GM21528 (cell line): ENCODE results near the gene DNAJB4.

Experiments used
- ATAC-seq: cut with Tn5 transposase; IDR thresholded peaks from one replicate; pipeline ENCODE4 v1.9.1; 2021; ENCODE audit warnings: mild to moderate bottlenecking, moderate library complexity; ENCODE audit not compliant: unreplicated experiment, low FRiP score

DNAJB4 gene

DNA sequence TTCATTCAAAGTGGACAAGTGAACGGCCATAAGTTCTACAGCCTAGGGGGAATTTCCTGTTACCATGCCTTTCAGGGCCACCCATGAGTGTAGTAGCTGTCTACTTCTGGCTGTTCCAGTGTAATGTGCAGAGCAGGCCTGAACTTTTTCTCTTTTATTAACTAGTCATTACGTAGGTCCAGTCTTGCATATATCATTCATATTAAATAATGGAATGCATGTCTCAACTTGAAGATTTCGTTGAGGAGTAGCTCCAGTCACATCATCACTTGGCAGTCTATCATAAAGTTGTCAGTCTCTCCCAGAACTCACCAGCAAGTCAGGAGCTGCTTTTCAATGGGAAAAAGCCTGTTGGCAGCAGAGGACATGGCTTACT is 29.0 kb downstream of the DNAJB4 start:
- no peak for ATAC-seq

DNA sequence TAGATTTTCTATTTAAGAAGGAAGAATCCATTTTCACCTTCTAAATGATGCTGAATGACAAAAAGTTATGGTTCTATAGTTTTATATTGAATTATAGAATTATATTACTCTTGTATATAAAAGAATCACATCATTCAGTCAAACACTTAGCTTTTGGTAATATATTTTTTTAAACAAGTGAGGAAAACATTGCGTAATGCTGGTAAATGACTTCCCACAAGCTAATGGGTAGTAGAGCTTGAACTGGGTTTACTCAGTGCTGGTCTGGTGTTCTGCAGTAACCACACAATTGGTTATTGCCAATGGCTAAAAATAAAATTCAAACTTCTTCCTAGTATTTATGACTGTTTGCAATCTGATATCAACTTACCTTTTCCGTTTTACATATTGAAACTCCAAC is 30.4 kb downstream of the DNAJB4 start:
- ATAC-seq: no peak

DNA sequence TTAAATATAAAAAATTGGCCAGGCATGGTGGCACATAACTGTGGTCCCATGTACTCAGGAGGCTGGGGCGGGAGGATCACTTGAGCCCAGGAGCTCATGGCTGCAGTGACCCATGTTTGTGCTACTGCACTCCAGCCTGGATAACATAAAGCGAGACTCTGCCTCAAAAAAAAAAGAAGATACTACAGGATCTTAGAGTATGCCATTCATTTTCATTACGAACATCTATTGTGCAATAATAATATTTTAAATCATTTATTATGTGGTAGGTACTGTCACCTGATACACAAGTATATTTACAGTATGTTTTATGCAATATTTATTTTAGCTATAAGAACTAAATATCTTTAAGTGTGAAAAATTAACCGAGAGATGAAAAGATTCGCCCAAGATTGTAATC is 31.7 kb downstream of the DNAJB4 start:
- no peak for ATAC-seq

DNA sequence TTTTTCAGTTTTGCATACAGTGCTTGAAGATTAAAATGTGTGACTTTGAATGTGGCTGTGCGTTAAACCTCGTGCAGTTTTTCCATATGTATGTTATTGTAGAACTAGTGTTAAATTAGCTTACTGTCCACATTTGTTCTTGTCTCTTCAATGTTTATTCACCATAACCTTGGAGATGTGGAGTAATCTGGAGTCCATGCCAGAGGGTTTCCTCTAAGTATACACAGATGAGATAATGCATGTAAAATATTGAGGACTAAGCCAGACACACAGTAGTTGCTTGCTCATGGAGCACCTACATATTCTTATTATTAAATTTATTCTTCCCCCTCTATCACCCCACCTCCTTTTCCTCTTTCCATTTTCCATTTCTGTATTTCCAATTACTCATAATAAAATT is 33.3 kb downstream of the DNAJB4 start:
- ATAC-seq: no peak

DNA sequence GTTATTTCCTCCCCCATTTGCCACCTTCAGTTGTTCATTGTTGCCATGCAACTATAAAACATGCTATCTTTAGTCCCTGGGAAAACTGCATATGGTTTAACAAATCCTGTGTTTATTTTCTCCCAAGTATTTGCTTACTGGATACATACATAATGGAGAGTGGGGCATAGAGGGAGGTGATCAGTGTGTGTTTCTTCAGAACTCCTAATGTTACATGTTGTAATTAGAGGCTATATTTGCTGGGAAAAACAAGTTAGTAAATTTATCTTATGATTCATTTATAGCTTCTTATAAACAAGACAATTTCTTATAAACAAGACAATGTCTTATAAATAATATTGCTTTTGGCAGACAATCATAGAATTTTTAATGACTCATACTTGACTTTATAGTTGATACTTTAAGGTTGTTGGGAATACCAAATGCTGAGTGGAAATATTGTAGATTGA is 33.8 kb downstream of the DNAJB4 start:
- no peak for ATAC-seq

DNA sequence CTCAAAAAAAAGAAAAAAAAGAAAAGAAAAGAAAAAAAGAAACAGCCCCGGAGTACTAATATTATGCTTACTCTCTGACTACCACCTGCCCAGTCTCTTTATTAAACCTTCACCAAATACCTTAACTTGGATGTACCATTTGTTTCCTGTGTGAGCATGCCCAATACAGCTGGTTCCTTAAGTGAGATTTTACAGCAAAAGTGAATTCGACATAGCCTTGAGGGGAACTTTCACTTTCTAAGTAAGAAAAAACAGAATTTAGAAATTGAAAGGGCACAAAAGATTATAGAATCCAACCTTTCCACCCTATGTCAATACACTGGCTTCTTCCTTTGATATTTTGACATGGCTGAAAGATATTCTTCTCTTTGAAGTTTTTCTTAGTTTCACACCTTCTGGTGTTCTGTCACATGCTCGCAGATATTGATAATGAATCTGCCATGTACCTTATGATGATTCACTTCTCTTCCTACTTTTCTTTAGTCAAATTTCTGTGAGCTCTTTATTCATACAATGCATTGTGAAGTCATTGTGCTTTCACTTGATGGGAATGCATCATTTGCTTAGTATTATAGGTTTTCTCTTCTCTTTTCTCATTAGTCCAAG is 35.8 kb downstream of the DNAJB4 start:
- no peak for ATAC-seq

DNA sequence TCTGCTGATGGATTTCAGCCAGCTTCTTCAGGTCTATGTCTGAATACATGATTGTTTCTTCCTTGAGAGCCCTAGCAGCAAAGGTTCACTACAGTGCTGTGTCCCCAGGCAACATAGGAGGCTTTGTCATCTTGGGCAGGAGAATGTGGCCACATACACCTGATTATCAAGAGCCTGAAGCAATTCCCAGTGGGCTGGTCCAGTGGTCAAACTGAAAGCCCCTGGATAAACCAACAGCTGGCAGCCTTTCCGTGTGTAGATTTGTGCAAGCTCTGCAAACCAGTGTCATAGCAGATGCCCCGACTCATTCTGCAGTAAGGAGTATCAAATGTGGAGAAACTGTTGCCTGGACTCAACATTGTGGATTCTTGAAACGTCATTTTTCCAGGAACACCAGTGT is 38.7 kb downstream of the DNAJB4 start:
- ATAC-seq: no peak

DNA sequence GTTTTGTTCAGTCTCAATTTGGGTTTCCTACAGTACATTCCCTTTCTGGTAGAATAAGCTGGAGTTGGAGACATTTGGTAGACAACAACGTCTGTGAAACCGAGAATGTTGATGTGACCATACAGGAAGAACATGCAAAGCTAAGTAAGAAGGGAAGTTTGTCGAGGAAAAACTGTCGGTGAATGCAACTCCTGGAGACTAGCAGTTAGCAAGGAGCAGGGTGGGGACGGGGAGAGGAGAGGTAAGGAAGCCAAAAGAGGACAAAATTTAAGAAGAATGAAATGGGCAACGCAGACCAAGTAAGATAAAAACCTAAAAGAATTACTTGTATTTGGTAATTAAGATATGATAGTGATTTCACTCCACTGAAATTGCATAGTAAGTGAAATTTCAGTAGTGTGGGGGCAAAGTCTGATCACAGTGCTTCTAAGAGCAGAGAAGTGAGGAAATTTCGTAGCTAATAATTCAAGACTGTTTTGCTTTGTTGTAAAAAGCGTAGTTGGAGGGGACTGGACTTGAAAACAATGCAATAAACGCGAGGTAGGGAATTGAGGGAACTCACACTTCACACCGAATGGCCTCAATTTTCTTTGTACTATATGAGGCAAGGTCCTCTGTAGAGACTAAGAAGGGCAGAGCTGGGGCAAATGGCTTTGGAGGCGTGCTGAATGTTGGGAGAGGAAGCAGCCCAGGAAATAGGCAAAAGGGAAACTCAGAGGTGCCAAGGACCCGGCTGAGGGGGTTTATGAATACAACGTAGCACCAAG is 40.2 kb downstream of the DNAJB4 start:
- ATAC-seq: no peak

DNA sequence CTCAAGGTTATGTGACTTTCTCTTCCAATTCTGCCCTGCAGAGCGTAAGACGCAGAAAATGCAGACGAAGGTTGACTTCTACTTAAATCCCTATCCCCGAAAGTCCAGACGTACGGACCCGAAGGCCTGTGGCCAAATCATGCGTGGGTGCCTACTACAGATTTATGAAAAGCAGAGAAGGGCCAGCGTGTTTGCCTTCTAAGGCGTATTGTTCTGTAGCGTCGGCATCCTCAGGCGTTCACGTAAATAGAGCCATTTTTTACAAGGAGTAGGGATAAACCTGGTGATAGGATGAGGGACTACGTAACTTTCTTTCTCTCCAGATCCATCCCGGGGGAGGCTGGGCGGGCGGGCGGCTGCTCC is 40.8 kb downstream of the DNAJB4 start:
- no peak for ATAC-seq

DNA sequence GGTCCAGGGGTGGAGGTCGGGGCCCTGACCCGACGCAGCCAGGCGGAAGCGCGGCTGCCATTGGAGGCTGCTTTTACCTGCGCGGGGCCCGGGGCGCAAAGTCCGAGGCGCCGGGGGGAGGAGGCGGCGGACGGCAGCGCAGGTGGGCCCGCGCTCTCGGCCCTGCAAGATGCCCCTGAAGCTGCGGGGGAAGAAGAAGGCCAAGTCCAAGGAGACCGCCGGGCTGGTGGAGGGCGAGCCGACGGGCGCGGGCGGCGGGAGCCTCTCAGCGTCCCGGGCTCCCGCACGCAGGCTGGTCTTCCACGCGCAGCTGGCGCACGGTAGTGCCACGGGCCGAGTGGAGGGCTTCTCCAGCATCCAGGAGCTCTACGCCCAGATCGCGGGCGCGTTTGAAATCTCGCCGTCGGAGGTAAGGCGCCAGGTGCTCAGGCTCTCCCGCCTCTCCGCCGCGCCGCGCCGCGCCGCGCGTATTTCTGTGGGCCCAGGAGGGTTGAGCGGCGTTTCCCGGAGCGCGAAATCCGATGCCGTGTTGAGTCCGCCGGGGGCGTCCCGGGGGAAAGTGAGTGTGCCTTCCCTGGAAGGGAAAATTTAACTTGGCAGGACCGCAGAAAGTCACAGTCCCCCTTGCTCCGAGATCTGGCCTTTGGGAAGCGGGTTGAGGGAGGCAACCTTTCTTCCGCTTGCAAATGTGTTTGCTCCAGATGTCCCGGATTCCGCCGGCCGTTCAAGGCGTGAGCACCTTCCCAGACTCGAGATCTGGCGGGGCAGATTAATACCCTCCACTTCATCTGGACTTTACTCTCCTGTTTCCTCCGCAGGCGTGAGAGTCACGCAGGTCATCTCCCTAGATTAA is 41.4 kb downstream of the DNAJB4 start, which contains the start of gene GIPC2:
Gene GIPC2, plus strand, starts transcription at position 41 of the 853 bp plus-strand sequence. Its CDS starts 129 bp downstream, at position 170.
- no peak for ATAC-seq

DNA sequence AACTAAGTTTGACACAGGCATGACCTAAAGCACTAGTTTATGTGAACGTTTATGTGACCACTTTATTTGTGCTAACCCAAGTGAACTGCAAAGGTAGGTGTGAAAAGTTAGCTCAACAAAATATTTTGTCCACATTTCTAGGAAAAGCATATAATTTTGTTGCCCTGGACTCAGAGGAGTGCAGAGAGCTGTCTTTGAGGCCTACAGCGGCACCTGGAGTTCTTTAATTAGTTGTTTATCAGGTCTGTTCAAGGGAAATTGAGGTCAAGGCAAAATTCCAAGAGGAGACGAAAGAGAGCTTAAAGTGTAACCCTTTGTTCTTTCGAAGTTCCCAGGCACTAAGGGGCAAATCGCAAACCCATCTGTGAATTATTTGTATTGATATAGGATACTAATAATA is 42.4 kb downstream of the DNAJB4 start:
- ATAC-seq: no peak

DNA sequence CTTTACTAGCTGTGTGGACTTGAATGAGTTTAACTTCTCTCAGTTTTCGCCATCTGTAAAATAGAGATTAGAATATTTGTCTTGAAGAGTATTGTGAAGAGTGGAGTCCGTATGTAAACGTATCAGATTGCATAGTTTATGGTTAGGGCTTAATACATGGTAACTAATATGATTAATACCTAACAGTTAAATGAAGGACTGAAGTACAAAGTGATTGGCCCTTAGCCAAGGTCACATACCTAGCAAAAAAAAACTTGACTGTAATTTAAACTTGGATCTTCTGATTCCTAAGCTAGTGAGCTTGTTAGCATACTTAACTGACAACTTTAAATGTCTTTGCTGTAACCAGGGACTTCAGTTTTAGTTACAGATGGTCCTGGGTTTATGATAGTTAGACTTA is 42.9 kb downstream of the DNAJB4 start:
- no peak for ATAC-seq

DNA sequence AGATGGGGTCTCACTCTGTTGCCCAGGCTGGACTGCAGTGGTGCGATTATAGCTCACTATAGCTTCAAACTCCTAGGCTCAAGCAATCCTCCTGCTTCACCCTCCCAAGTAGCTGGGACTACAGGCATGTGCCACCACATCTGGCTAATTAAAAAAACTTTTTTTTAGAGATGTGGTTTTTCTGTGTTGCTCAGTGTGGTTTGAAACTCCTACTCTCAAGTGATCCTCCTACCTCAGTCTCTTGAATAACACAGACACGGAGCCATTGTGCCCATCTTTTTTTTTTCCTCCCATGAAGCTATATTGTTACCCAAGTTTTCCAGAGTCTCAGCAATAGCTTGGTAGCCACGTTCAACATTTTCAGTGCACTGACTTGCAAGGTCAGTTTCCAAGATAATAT is 43.7 kb downstream of the DNAJB4 start:
- ATAC-seq: no peak

DNA sequence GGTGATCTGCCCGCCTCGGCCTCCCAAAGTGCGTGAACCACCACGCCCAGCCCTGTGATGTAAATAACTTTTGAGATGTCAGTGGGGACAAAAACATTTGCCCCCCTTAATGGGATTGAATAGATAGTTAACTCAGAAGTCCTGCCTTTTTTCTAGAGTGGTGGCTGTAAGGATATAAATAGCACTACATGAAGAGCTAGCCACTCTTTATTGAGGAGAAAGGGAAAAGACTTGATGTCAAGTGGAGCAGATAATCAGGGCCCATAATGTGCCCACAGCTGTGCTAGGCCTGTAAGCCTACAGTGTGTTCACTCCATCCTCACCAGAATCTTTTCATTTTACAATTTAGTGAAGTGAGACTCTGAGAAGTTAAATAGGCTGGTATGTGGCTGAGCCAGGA is 44.7 kb downstream of the DNAJB4 start:
- no peak for ATAC-seq

DNA sequence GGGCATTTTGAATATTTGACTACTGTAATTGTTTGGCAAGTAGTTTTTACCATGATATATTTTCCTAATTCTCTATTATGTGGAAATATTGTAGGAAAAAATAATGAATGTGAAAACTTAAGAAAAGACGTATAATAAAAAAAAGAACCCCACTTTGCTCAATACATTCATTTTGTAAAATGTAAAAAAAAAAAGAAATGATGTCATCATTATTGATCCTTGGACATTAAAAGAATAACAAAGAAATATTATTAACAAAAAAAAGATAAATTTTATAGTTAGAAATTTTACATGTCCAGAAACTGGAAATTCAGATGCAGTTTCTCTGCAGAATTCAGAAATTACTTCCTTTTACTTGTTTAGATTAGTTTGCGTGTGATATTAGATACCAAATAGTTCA is 46.3 kb downstream of the DNAJB4 start:
- ATAC-seq: no peak

DNA sequence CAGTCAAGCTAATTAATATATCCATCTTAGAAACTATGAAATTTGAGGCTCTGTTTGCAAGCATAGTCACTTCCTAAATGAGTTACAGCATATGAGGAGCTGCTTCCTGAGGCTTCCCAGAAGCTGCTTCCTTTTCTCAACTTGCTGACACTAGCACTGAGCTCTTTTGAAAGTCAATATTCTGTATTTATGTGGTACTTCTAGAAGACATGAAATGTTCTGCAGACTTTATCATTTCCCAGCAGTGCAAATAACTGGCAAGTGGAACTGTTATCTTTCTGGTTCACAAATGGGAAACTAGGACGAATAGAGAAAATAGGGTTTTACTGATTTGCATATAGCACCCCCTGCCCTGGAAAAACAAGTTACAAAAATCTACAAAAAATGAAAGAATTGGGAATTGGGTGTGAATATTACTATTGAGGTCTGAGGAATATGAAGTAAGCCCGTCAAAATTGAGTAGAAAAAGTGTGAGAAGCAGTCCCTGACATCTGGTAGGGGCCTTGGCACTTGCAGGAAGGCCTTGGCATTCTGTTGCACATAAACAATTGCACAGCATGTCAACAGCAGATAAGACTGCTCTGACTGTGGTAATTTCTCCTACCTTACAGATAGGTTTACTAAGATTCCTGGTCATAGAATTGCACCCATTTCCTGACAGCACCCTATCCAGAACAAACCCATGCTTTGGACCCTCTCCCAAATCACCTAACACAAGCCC is 48.1 kb downstream of the DNAJB4 start:
- ATAC-seq: no peak

DNA sequence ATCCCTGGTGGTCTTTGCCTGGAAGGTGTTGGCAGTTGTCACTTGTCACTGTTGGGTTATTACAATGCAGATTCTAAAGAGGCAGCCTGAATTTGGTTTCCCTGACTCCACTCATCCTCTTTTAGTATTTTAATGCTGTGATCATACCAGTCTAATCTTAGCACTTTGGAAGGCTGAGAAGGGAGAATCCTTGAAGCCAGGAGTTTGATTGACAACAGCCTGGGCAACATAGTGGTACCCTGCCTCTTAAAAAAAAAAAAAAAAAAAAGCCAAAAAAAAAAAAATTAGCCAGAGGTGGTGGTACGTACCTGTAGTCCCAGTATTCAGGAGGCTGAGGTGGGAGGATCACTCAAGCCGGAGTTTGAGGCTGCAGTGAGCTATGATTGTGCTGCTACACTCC is 48.8 kb downstream of the DNAJB4 start:
- no peak for ATAC-seq

DNA sequence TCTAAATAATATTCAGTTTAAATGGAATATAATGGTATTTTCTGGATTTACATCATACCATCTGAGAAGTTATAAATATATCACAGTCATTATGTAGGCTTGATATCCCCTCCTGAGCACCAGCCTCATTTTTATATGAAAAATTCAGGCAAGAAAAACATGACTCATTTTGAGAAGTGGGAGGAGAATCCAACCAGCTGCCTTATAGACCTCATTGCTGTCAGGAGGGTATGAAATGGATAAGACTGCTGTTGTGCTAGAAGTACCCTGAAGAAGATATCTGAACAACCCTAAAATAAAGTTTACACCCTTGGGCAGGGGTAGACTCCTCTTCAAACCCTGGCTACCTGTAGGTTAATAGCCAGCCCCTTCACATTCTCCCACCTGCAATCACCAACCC is 49.8 kb downstream of the DNAJB4 start:
- no peak for ATAC-seq

DNA sequence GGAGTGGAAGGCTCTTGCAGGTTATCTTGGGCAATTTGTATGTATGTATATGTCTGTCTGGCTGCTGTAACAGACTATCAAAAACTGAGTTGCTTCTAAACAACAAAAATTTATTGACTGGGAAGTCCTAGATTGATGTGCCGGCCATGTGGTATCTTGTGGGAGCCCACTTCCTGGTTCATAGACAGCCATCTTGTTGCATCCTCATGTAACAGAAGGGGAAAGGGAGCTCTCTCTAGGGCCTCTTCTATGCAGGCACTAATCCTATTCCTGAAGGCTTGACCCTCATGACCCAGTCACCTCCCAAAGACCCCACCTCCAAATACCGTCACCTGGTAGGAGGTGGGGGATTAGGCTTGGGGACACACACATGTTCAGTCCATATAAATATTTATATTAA is 50.2 kb downstream of the DNAJB4 start:
- ATAC-seq: no peak

DNA sequence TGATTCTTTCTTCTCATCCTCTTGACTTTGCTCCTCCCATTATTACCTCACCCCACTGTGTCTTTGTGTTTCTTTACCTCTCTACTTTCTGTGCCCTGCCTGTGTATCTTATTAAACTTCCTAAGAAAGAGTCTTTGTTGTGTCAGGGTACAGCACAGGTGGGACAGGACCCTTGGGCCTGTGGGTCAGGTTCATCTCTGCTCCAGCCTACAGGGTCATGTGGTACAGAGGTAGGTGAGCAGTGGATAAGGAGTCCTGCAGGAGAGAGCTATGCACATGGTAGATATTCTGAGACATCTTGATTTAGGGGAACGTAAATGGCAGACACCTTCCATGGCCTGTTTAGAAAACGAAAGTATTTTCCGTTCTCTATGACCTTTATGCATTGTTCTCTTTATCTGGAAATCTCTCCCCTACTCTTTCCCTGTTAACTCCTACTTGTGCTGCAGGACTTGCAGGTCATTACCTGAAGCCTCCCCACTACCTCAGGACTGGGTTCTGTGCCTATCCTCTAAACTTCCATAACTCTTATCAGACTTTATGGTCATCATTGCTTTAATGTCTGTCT is 50.9 kb downstream of the DNAJB4 start:
- no peak for ATAC-seq

DNA sequence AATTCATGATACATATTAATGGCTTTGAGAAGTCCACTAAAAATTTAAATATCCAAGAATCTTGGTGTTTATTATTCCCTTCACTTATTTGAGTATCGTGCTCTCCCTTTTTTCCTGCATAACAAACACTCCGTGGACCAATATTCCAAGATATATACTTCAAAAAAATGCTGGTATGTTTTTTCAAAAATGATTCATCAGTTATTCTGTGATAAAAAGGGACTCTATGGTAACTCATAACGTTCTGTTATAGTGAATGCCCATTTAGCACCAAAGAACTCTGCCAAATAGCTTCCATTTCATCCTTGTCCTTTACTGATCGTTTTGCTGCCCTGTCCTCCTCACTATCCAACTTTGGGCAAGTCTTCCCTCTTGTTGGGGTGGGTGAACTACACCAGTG is 53.9 kb downstream of the DNAJB4 start:
- no peak for ATAC-seq
